ENCODE data around the gene KIF3B. TPM values are rescaled to one million over a fixed set of nuclear protein-coding genes. Genes with fewer than 3 reads are reported as not detected.

The KIF3B gene
- total RNA-seq, 1 donor from 2014 or later: 37.0 TPM

DNA sequence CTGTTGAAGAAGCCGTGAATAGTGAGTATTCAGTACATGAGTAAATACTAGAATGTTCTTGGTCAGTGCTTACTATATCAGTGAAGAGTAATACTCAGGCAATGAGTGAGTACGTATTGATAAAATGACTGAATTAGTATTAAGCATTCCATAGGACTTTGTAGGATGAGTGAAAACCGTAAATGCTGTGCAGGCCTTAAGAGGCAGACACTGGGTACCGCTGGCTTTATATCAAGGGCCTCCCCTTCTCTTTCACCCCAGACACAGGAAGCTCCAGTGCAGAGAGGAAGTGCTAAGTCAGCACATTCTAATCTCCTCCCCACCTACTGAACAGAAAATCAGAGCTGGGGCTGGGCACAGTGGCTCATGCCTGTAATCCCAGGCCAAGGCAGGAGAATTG is 45.6 kb upstream of the KIF3B start:
- TF ChIP-seq CTCF (IDR thresholded peaks at IDR 0.05; ENCODE audit: insufficient read depth, low read length, poor library complexity, severe bottlenecking): no peak
- no peak for DNase-seq (ENCODE audit: low read depth)
- peaks cover 3% of the 10 kb centered on the region for H3K36me3 ChIP-seq (ENCODE audit: control insufficient read depth, insufficient read depth, low read length)
- H3K4me3 ChIP-seq (ENCODE audit: low read depth, low read length): no peak overlapping the region
- H3K27me3 ChIP-seq (ENCODE audit: control insufficient read depth, insufficient read depth, low read length): no peaks in the 10 kb centered on the region

DNA sequence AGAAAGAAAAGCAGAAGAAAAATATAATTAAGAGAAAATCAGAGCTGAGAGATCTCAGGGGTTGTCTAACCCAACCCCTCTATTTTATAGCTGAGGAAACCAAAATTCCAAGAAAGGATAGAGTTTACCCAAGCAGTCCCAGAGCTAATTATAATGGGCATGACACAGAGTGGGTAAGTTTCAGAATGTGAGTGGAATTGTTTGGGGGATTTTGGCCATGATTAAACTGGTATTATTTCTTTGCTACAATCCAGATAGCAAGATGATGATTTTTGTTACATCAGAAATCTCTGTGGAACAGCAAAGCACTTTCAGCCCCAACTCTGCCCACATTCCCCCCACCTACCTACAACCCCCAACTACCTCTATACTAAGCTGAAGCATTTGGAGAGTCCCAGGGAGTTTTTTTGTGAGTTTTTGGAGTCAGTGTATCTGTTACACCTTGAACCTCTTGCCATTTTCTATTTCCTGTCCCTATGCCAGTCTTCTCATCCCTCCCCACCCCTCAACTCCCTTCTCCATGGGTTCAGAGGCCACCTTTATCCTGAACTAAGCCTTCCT is 45.0 kb upstream of the KIF3B start:
- TF ChIP-seq CTCF (IDR thresholded peaks at IDR 0.05; ENCODE audit: insufficient read depth, low read length, poor library complexity, severe bottlenecking): no peak
- Histone ChIP-seq H3K27me3 (ENCODE audit: control insufficient read depth, insufficient read depth, low read length) (no peaks in the 10 kb centered on the region), H3K36me3 (ENCODE audit: control insufficient read depth, insufficient read depth, low read length) (peaks cover 3% of the 10 kb centered on the region), H3K4me3 (ENCODE audit: low read depth, low read length) (no peak overlapping the region)
- DNase-seq (ENCODE audit: low read depth): no peak

DNA sequence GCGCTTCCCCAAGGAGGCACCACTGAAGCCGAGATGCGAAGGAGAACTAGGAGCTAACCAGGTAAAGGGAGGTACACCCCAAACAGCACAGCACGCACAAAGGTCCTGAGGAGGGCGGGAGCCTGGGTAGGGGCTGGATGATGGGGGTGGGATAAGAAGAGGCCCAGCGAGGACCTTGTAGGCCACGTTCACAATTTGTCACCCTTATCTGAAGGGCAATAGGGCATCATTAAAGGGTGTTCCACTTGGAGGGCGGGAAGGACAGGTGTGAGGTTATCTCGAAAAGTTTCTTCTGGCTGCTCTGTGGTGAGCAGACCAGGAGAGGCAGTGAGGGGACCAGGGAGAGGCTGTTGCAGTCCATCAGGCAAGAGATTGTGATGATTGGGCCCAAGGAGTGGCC is 44.2 kb upstream of the KIF3B start:
- Histone ChIP-seq H3K27me3 (ENCODE audit: control insufficient read depth, insufficient read depth, low read length) (no peaks in the 10 kb centered on the region), H3K36me3 (ENCODE audit: control insufficient read depth, insufficient read depth, low read length) (peaks cover 2% of the 10 kb centered on the region), H3K4me3 (ENCODE audit: low read depth, low read length) (no peak overlapping the region)
- DNase-seq (ENCODE audit: low read depth): no peak
- TF ChIP-seq CTCF (IDR thresholded peaks at IDR 0.05; ENCODE audit: insufficient read depth, low read length, poor library complexity, severe bottlenecking): no peak

DNA sequence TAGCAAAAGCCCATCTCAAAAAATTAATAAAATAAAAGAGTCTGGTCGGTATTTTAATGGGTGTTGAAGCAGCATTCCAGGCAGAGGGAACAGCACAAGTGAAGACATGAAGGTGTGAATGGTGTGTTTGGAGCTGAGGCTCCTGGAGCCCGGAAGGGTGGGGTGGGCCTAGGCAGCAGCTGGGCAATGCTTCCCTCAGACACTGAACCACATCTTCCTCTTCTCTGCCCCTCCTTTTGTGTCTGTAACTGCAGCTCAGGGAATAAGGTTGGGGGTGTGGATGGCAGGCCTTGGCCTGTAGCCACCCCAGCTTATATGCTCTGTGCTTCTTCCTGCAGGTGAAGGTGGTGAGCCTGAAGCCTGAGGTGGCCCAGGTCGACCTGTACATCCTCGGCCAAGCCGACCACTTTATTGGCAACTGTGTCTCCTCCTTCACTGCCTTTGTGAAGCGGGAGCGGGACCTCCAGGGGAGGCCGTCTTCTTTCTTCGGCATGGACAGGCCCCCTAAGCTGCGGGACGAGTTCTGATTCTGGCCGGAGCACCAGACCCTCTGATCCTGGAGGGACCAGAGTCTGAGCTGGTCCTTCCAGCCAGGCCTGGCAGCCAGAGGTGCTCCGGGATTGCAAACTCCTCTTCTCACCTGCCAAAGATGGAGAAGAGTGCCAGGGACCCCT is 43.2 kb upstream of the KIF3B start:
- H3K27me3 ChIP-seq (ENCODE audit: control insufficient read depth, insufficient read depth, low read length): no peaks in the 10 kb centered on the region
- no peak overlapping the region for H3K4me3 ChIP-seq (ENCODE audit: low read depth, low read length)
- no peak for DNase-seq (ENCODE audit: low read depth)
- no peak for TF ChIP-seq CTCF (IDR thresholded peaks at IDR 0.05; ENCODE audit: insufficient read depth, low read length, poor library complexity, severe bottlenecking)
- H3K36me3 ChIP-seq (ENCODE audit: control insufficient read depth, insufficient read depth, low read length): peaks cover 2% of the 10 kb centered on the region

- no peaks in the 10 kb centered on the region for H3K27me3 ChIP-seq (ENCODE audit: control insufficient read depth, insufficient read depth, low read length)
- TF ChIP-seq CTCF (IDR thresholded peaks at IDR 0.05; ENCODE audit: insufficient read depth, low read length, poor library complexity, severe bottlenecking): no peak
- H3K36me3 ChIP-seq (ENCODE audit: control insufficient read depth, insufficient read depth, low read length): peaks cover 2% of the 10 kb centered on the region
- DNase-seq (ENCODE audit: low read depth): no peak
- no peak overlapping the region for H3K4me3 ChIP-seq (ENCODE audit: low read depth, low read length)
Measured at GRCh38 chr20:32235331-32236047, 42.0 kb upstream of the KIF3B start.

All from kidney epithelial cell (primary cell).